HepG2 (cell line): ENCODE results near the gene MMP24OS. TPM values are rescaled to one million over a fixed set of nuclear protein-coding genes. Genes with fewer than 3 reads are reported as not detected.
A peak's percentile ranks its signal among the peaks of the same experiment; 100 is the strongest.

ENCODE experiments used
- ATAC-seq: fragments of 200-7000 bp; cut with Tn5 transposase; 3 replicates; pipeline ENCODE4 v1.9.1; 2020; ENCODE audit warnings: mild to moderate bottlenecking, moderate library complexity
- BruUV-seq: library from RNA; stranded (reverse); fragments of 400-500 nt; replicated peaks from 2 replicates; lab custom pipeline; 2021; lab: Mats Ljungman, UMichigan
- CTCF ChIA-PET: fragments of 300-600 bp; formaldehyde crosslinking; extraction: SDS; loops from one replicate; lab custom pipeline; 2021; ENCODE audit warnings: low total read pairs, inconsistent platforms, low intra/inter-chr PET ratio; lab: Yijun Ruan, JAX
- POLR2A ChIA-PET: fragments of 350-600 bp; sonication (Branson Sonifier 250); formaldehyde crosslinking; loops from one replicate; lab custom pipeline; 2020; ENCODE audit warnings: antibody characterized with exemption, inconsistent platforms; lab: Yijun Ruan, JAX
- DNase-seq: peaks from one replicate; pipeline ENCODE4 v3.0.0-alpha.2; 2015; ENCODE audit warnings: low spot score
- FAIRE-seq: peaks from 3 replicates; lab custom pipeline; 2011; peaks lifted over from hg19 to GRCh38; lab: Jason Lieb, UNC
- H2AFZ ChIP-seq: one replicate; pipeline ENCODE4 v1.6.1; 2011; ENCODE audit warnings: low read length, inconsistent platforms
- H3K27ac ChIP-seq: fragments of 300-600 bp; 3 replicates; pipeline ENCODE4 v1.8.0; 2011; ENCODE audit warnings: mixed run types, mild to moderate bottlenecking, mixed read lengths, low read length, inconsistent platforms; ENCODE audit not compliant: insufficient read depth; ENCODE audit errors: extremely low read length
- H3K27me3 ChIP-seq, 2 experiments: fragments of 200-600 bp in 1 of 2; 2 replicates in 1 of 2; 3 replicates in 1 of 2; pipeline versions ENCODE4 v1.6.0 to v1.8.0; 2011; ENCODE audit warnings: low read length in 2 of 2, mild to moderate bottlenecking in 2 of 2, moderate library complexity in 2 of 2, inconsistent platforms in 1 of 2; ENCODE audit not compliant: insufficient read depth in 2 of 2, control insufficient read depth in 1 of 2
- H3K36me3 ChIP-seq, 2 experiments: fragments of 200-600 bp in 1 of 2; replicated peaks in 1 of 2; 2 replicates in 1 of 2; 3 replicates in 1 of 2; pipeline versions ENCODE4 v1.5.1 to v1.8.0; 2011; ENCODE audit warnings: low read length in 2 of 2, inconsistent platforms in 1 of 2; ENCODE audit not compliant: insufficient read depth in 2 of 2, control insufficient read depth in 1 of 2
- H3K4me1 ChIP-seq: 2 replicates; pipeline ENCODE4 v1.5.1; 2012; ENCODE audit warnings: low read length, inconsistent platforms; ENCODE audit not compliant: insufficient read depth
- H3K4me2 ChIP-seq: 2 replicates; pipeline ENCODE4 v1.6.0; 2011; ENCODE audit warnings: low read depth, low read length, inconsistent platforms
- H3K4me3 ChIP-seq, 3 experiments: fragments of 200-600 bp in 1 of 3; sonication (generic), shearing (Covaris generic) in 1 of 3; replicated peaks in 1 of 3; 2 replicates each; pipeline ENCODE4 v1.5.1; 2011 to 2016; ENCODE audit warnings: low read length in 3 of 3, inconsistent platforms in 2 of 3, low read depth in 2 of 3, mild to moderate bottlenecking in 2 of 3, control low read depth in 1 of 3, mixed read lengths in 1 of 3; ENCODE audit not compliant: insufficient read depth in 1 of 3
- H3K79me2 ChIP-seq: one replicate; pipeline ENCODE4 v1.6.1; 2011; ENCODE audit warnings: low read length, inconsistent platforms; ENCODE audit not compliant: insufficient read depth
- H3K9ac ChIP-seq: 2 replicates; pipeline ENCODE4 v1.6.0; 2011; ENCODE audit warnings: mild to moderate bottlenecking, low read depth, low read length, inconsistent platforms; ENCODE audit not compliant: insufficient read depth
- H3K9me3 ChIP-seq: 2 replicates; pipeline ENCODE4 v1.5.1; 2012; ENCODE audit warnings: mild to moderate bottlenecking, low read length
- H4K20me1 ChIP-seq: 2 replicates; pipeline ENCODE4 v1.6.0; 2011; ENCODE audit warnings: inconsistent platforms, mild to moderate bottlenecking, low read length, moderate library complexity; ENCODE audit not compliant: insufficient read depth
- ASH2L ChIP-seq: fragments of 300-600, 200-600 bp; sonication (generic); IDR thresholded peaks from 2 replicates; pipeline ENCODE4 v1.7.0; 2017; ENCODE audit warnings: low read depth, mild to moderate bottlenecking, moderate library complexity, mixed read lengths, low read length; ENCODE audit not compliant: insufficient read length
- HNRNPLL ChIP-seq: fragments of 200-400 bp; formaldehyde crosslinking; IDR thresholded peaks from 2 replicates; pipeline ENCODE4 v1.6.1; 2017; ENCODE audit warnings: mild to moderate bottlenecking, low read depth, low read length; ENCODE audit not compliant: poor library complexity, severe bottlenecking
- IRF1 ChIP-seq: sonication (generic); formaldehyde crosslinking; IDR thresholded peaks from 2 replicates; pipeline ENCODE4 v1.4.0; 2020; ENCODE audit warnings: low read depth, mild to moderate bottlenecking, missing genetic modification reagents
- RXRA ChIP-seq: sonication (generic); formaldehyde crosslinking; IDR thresholded peaks from 2 replicates; pipeline ENCODE4 v1.5.1; 2020; ENCODE audit warnings: missing genetic modification reagents
- SALL1 ChIP-seq: sonication (generic); formaldehyde crosslinking; IDR thresholded peaks from 2 replicates; pipeline ENCODE4 v1.8.0; 2022; ENCODE audit warnings: mild to moderate bottlenecking, missing genetic modification reagents
- ZBTB38 ChIP-seq: sonication (generic); formaldehyde crosslinking; IDR thresholded peaks from 2 replicates; pipeline ENCODE4 v1.5.1; 2020; ENCODE audit warnings: mild to moderate bottlenecking, missing genetic modification reagents
- ZNF235 ChIP-seq: sonication (generic); formaldehyde crosslinking; IDR thresholded peaks from 2 replicates; pipeline ENCODE4 v1.8.1; 2023; ENCODE audit warnings: mild to moderate bottlenecking, missing genetic modification reagents, borderline replicate concordance
- WGBS: methylation state at CpG from one replicate; pipeline ENCODE4 v1.1.6; 2017; ENCODE audit warnings: low lambda C conversion rate; 5-methylcytosine and 5-hydroxymethylcytosine counted together
- in situ Hi-C: cut with HindIII; loops from 2 replicates; pipeline ENCODE4 v1.10.0; 2017; ENCODE audit warnings: low pct_unique_long_range_greater_than_20kb; ENCODE audit not compliant: extremely low pct_ligation_motif_present
- intact Hi-C: fragments of 100-400 bp; cut with micrococcal nuclease; formaldehyde crosslinking; loops from one replicate; pipeline ENCODE4 v1.10.0; 2022; ENCODE audit not compliant: unreplicated experiment
- polyA plus RNA-seq, 8 experiments: library from polyadenylated mRNA; depleted of rRNA in 3 of 8; stranded (reverse) in 7 of 8; unstranded in 1 of 8; fragments of >200 nt; fragmentation: Illumina TruSeq in 4 of 8; extraction: Trizol in 4 of 8; gene quantifications; 2 replicates each; pipeline versions ENCODE4 v1.2.1 to v1.2.3, GENCODE V29; 2011 to 2016; ENCODE audit warnings: low read depth in 4 of 8, missing spikeins in 1 of 8, mixed read lengths in 1 of 8; ENCODE audit not compliant: insufficient read depth in 1 of 8
- total RNA-seq, 5 experiments: library from RNA; depleted of rRNA; stranded (reverse); fragments of >200 nt; fragmentation: Illumina TruSeq; extraction: Trizol; gene quantifications; 2 replicates each; pipeline ENCODE4 v1.2.3, GENCODE V29; 2016; ENCODE audit warnings: low read depth in 1 of 5
- TF ChIP-seq, protein P1 (sequence below): IDR thresholded peaks from 2 replicates; pipeline ENCODE4 v1.6.1; 2012; ENCODE audit warnings: inconsistent platforms
- TF ChIP-seq, protein P2 (sequence below): sonication (generic); formaldehyde crosslinking; IDR thresholded peaks from 2 replicates; pipeline ENCODE4 v1.4.0; 2020; ENCODE audit warnings: missing genetic modification reagents
- TF ChIP-seq, protein P3 (sequence below): sonication (generic); formaldehyde crosslinking; IDR thresholded peaks from 2 replicates; pipeline ENCODE4 v1.5.1; 2020; ENCODE audit warnings: mild to moderate bottlenecking, missing genetic modification reagents, moderate library complexity
- TF ChIP-seq, protein P4 (sequence below): sonication (generic); formaldehyde crosslinking; IDR thresholded peaks from 2 replicates; pipeline ENCODE4 v1.4.0; 2020; ENCODE audit warnings: missing genetic modification reagents, borderline replicate concordance

Gene MMP24OS
- total and polyA plus RNA-seq, 2 of the 13 experiments (the other 11 are each of a cell fraction or from before 2014, with no cell fraction given): 6.0 to 8.5 TPM

- FAIRE-seq (no peak), DNase-seq (no peak), ATAC-seq (no peak)
- H4K20me1 ChIP-seq: no peaks in the 10 kb centered on the region
- intact Hi-C loops (no loop called here), in situ Hi-C loops (no loop called here)
- H3K27me3 ChIP-seq: peaks cover 8 to 58% of the 10 kb centered on the region in 2 experiments
- ChIA-PET CTCF (no interaction called here), POLR2A (interaction anchor here (1.1 to 3.3 kb wide), 2 partner anchors 7 to 12 kb away, joined by 4 to 24 read pairs; partner anchors contain the start of gene EIF6)
- no TSS peak for BruUV-seq
- H3K4me2 ChIP-seq: peak within 1 kb of the TSS; percentile 18; the same call in 1 of the 2 replicates
- 0 out of 6 replicates have a peak within 1 kb of the TSS, but pooled peaks of 1 of the 3 experiments have one; percentile 2 for H3K4me3 ChIP-seq
- no peaks in the 10 kb centered on the region for H3K9me3 ChIP-seq
- H2AFZ ChIP-seq: no peak within 1 kb of the TSS
- no peaks in the 10 kb centered on the region for H3K79me2 ChIP-seq
- H3K36me3 ChIP-seq: no peaks in the 10 kb centered on the region
- no peak within 1 kb of the TSS for H3K27ac ChIP-seq
- H3K9ac ChIP-seq: no peak within 1 kb of the TSS
- H3K4me1 ChIP-seq: peaks cover 76% of the 10 kb centered on the region
- 57% methylated on average over 22 of the region's 40 CpGs for WGBS
- 0 out of 2 replicates have a peak, but pooled peaks have one; percentile 26 for TF ChIP-seq SALL1 (CRISPR knock-in tag)
- peak; percentile 30 for TF ChIP-seq HNRNPLL
- TF ChIP-seq, protein P1, sequence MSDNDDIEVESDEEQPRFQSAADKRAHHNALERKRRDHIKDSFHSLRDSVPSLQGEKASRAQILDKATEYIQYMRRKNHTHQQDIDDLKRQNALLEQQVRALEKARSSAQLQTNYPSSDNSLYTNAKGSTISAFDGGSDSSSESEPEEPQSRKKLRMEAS: 0 out of 2 replicates have a peak, but pooled peaks have one; percentile 32
- peak; percentile 52; the same call in 1 of the 2 replicates for TF ChIP-seq RXRA (CRISPR knock-in tag)
- TF ChIP-seq, protein P2, sequence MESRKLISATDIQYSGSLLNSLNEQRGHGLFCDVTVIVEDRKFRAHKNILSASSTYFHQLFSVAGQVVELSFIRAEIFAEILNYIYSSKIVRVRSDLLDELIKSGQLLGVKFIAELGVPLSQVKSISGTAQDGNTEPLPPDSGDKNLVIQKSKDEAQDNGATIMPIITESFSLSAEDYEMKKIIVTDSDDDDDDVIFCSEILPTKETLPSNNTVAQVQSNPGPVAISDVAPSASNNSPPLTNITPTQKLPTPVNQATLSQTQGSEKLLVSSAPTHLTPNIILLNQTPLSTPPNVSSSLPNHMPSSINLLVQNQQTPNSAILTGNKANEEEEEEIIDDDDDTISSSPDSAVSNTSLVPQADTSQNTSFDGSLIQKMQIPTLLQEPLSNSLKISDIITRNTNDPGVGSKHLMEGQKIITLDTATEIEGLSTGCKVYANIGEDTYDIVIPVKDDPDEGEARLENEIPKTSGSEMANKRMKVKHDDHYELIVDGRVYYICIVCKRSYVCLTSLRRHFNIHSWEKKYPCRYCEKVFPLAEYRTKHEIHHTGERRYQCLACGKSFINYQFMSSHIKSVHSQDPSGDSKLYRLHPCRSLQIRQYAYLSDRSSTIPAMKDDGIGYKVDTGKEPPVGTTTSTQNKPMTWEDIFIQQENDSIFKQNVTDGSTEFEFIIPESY (CRISPR knock-in tag): peak; percentile 67; the same call in 1 of the 2 replicates
- TF ChIP-seq IRF1 (CRISPR knock-in tag): no peak
- TF ChIP-seq, protein P3, sequence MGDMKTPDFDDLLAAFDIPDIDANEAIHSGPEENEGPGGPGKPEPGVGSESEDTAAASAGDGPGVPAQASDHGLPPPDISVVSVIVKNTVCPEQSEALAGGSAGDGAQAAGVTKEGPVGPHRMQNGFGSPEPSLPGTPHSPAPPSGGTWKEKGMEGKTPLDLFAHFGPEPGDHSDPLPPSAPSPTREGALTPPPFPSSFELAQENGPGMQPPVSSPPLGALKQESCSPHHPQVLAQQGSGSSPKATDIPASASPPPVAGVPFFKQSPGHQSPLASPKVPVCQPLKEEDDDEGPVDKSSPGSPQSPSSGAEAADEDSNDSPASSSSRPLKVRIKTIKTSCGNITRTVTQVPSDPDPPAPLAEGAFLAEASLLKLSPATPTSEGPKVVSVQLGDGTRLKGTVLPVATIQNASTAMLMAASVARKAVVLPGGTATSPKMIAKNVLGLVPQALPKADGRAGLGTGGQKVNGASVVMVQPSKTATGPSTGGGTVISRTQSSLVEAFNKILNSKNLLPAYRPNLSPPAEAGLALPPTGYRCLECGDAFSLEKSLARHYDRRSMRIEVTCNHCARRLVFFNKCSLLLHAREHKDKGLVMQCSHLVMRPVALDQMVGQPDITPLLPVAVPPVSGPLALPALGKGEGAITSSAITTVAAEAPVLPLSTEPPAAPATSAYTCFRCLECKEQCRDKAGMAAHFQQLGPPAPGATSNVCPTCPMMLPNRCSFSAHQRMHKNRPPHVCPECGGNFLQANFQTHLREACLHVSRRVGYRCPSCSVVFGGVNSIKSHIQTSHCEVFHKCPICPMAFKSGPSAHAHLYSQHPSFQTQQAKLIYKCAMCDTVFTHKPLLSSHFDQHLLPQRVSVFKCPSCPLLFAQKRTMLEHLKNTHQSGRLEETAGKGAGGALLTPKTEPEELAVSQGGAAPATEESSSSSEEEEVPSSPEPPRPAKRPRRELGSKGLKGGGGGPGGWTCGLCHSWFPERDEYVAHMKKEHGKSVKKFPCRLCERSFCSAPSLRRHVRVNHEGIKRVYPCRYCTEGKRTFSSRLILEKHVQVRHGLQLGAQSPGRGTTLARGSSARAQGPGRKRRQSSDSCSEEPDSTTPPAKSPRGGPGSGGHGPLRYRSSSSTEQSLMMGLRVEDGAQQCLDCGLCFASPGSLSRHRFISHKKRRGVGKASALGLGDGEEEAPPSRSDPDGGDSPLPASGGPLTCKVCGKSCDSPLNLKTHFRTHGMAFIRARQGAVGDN: peak; percentile 42; the same call in 1 of the 2 replicates
- peak; percentile 60; the same call in 1 of the 2 replicates for TF ChIP-seq ZBTB38 (CRISPR knock-in tag)
- TF ChIP-seq, protein P4, sequence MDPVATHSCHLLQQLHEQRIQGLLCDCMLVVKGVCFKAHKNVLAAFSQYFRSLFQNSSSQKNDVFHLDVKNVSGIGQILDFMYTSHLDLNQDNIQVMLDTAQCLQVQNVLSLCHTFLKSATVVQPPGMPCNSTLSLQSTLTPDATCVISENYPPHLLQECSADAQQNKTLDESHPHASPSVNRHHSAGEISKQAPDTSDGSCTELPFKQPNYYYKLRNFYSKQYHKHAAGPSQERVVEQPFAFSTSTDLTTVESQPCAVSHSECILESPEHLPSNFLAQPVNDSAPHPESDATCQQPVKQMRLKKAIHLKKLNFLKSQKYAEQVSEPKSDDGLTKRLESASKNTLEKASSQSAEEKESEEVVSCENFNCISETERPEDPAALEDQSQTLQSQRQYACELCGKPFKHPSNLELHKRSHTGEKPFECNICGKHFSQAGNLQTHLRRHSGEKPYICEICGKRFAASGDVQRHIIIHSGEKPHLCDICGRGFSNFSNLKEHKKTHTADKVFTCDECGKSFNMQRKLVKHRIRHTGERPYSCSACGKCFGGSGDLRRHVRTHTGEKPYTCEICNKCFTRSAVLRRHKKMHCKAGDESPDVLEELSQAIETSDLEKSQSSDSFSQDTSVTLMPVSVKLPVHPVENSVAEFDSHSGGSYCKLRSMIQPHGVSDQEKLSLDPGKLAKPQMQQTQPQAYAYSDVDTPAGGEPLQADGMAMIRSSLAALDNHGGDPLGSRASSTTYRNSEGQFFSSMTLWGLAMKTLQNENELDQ (CRISPR knock-in tag): no peak
- TF ChIP-seq ASH2L: no peak
- TF ChIP-seq ZNF235 (CRISPR knock-in tag): 0 out of 2 replicates have a peak, but pooled peaks have one; percentile 9
Measured at GRCh38 chr20:35291654-35292503, 14.0 kb upstream of the MMP24OS start, which contains the start of gene FAM83C. Gene FAM83C, minus strand, starts transcription at chr20:35292425. Its CDS starts 121 bp downstream, at chr20:35292304.
